H1 (cell line): ENCODE data around the gene C3orf20. TPM values are rescaled to one million over a fixed set of nuclear protein-coding genes. Genes with fewer than 3 reads are reported as not detected.

Experiments
- CBX5 ChIP-seq: fragments of 300-800, 300-1000 bp; sonication (generic); IDR thresholded peaks from 2 replicates; pipeline ENCODE4 v1.7.1; 2016; ENCODE audit warnings: antibody characterized with exemption, low read length, low read depth
- CHD1 ChIP-seq: IDR thresholded peaks from 2 replicates; pipeline ENCODE4 v1.6.1; 2012; ENCODE audit warnings: low read depth, low read length, improper control_type of control experiment
- MAFK ChIP-seq: IDR thresholded peaks from 2 replicates; pipeline ENCODE4 v1.6.1; 2012; ENCODE audit warnings: low read depth, mild to moderate bottlenecking, improper control_type of control experiment, low read length
- SP1 ChIP-seq: IDR thresholded peaks from 2 replicates; pipeline ENCODE4 v1.6.1; 2011; ENCODE audit warnings: low read depth, low read length
- TBP ChIP-seq: IDR thresholded peaks from 2 replicates; pipeline ENCODE4 v1.6.1; 2011; ENCODE audit warnings: low read depth, low read length, improper control_type of control experiment
- YY1 ChIP-seq: IDR thresholded peaks from 2 replicates; pipeline ENCODE4 v1.6.1; 2011; ENCODE audit warnings: low read depth, mild to moderate bottlenecking, low read length
- ZNF274 ChIP-seq: IDR thresholded peaks from 2 replicates; pipeline ENCODE4 v1.7.0; 2012; ENCODE audit warnings: low read length, borderline replicate concordance; ENCODE audit errors: extremely low read depth
- polyA plus RNA-seq, 7 experiments: library from polyadenylated mRNA; depleted of rRNA in 3 of 7; stranded (reverse) in 5 of 7; unstranded in 2 of 7; fragments of >200 nt in 5 of 7; fragments of 200-250 nt in 2 of 7; gene quantifications; 1 replicate in 5 of 7; 2 replicates in 1 of 7; 4 replicates in 1 of 7; pipeline versions ENCODE4 v1.2.1 to v1.2.3, GENCODE V29; 2011 to 2013; ENCODE audit warnings: missing spikeins in 2 of 7, mixed read lengths in 2 of 7
- total RNA-seq: library from RNA; stranded (reverse); fragmentation: NEBNext Ultra II Directional; extraction: Animal tissue kit (Norgen Biotek cat#: 25700); gene quantifications from 2 replicates; pipeline ENCODE4 v1.2.1, GENCODE V29; 2021
- TF ChIP-seq, protein P1 (sequence below): IDR thresholded peaks from 2 replicates; pipeline ENCODE4 v1.6.1; 2011; ENCODE audit warnings: low read length, improper control_type of control experiment

The C3orf20 gene
- total and polyA plus RNA-seq, 2 of the 8 experiments (the other 6 are each of a cell fraction or from before 2014, with no cell fraction given), result not detected

DNA sequence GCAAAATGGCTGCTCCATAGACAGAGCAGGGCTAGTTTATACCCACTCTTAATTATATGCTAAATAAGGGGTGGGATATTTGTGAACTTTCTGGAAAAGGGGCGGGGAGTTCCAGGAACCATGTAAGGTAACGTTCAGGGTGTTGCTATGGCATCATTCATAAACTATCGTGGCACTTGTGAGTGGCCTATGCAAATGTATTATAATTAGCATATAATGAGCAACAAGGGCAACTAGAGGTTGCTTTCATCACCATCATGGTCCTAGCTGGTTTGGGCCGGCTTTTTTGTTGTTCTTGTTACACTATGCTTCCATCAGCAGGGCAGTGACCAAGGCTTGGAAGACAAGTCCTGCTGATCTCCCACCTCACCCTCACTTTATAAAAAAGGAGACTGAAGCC is 100.6 kb downstream of the C3orf20 start (continued):
- TF ChIP-seq TBP (no peak), MAFK (no peak), SP1 (no peak), CBX5 (no peak), CHD1 (no peak), YY1 (no peak), ZNF274 (no peak)
- TF ChIP-seq, protein P1, sequence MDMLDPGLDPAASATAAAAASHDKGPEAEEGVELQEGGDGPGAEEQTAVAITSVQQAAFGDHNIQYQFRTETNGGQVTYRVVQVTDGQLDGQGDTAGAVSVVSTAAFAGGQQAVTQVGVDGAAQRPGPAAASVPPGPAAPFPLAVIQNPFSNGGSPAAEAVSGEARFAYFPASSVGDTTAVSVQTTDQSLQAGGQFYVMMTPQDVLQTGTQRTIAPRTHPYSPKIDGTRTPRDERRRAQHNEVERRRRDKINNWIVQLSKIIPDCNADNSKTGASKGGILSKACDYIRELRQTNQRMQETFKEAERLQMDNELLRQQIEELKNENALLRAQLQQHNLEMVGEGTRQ, result no peak
- TF ChIP-seq, all 59 proteins: peak for 0
